ENCODE data around the gene SNX27.

- TF ChIP-seq CTCF (IDR thresholded peaks at IDR 0.05), result no peak
- no peak for TF ChIP-seq EZH2 (IDR thresholded peaks at IDR 0.05; ENCODE audit: borderline replicate concordance, insufficient read depth, low read depth, low read length, poor library complexity, severe bottlenecking)
These were observed 118.1 kb downstream of the SNX27 start for GRCh38 chr1:151729966-151730291.

All from B cell (primary cell).